GM06990 (cell line): ENCODE measurements around the gene TENM4.

ENCODE experiments used
- DNase-seq: peaks from one replicate; pipeline ENCODE4 v3.0.0-alpha.2; 2011; ENCODE audit not compliant: insufficient read length; ENCODE audit errors: extremely low read depth
- H3K27me3 ChIP-seq: replicated peaks from 2 replicates; pipeline ENCODE4 v1.6.0; 2011; ENCODE audit warnings: low read length; ENCODE audit not compliant: control insufficient read depth, insufficient read depth
- H3K36me3 ChIP-seq: 2 replicates; pipeline ENCODE4 v1.5.1; 2011; ENCODE audit warnings: low read length; ENCODE audit not compliant: control insufficient read depth, insufficient read depth
- H3K4me3 ChIP-seq: replicated peaks from 2 replicates; pipeline ENCODE4 v1.5.1; 2011; ENCODE audit warnings: low read depth, mild to moderate bottlenecking, control low read depth, low read length
- CTCF ChIP-seq: IDR thresholded peaks from 2 replicates; pipeline ENCODE4 v1.5.1; 2011; ENCODE audit warnings: low read length, control low read depth, mild to moderate bottlenecking, inconsistent platforms; ENCODE audit not compliant: insufficient read depth, poor library complexity, severe bottlenecking

TENM4 gene

GRCh38 chr11:78733031-78733430, 707.8 kb downstream of the TENM4 start:
- peaks cover 1% of the 10 kb centered on the region for H3K27me3 ChIP-seq
- H3K36me3 ChIP-seq, result no peaks in the 10 kb centered on the region
- no peak for DNase-seq
- TF ChIP-seq CTCF, result no peak
- no peak overlapping the region for H3K4me3 ChIP-seq

GRCh38 chr11:78732246-78732645, 708.6 kb downstream of the TENM4 start:
- TF ChIP-seq CTCF, result no peak
- Histone ChIP-seq H3K4me3 (no peak overlapping the region), H3K36me3 (no peaks in the 10 kb centered on the region), H3K27me3 (peaks cover 1% of the 10 kb centered on the region)
- DNase-seq, result no peak

- DNase-seq, result no peak
- H3K27me3 ChIP-seq, result peaks cover 1% of the 10 kb centered on the region
- no peak overlapping the region for H3K4me3 ChIP-seq
- no peak for TF ChIP-seq CTCF
- no peaks in the 10 kb centered on the region for H3K36me3 ChIP-seq
Observed at GRCh38 chr11:78731027-78731426, 709.8 kb downstream of the TENM4 start.

- no peak for TF ChIP-seq CTCF
- no peak overlapping the region for H3K4me3 ChIP-seq
- no peaks in the 10 kb centered on the region for H3K36me3 ChIP-seq
- peaks cover 1% of the 10 kb centered on the region for H3K27me3 ChIP-seq
- DNase-seq, result no peak
Observed at GRCh38 chr11:78730267-78730824, 710.5 kb downstream of the TENM4 start.

GRCh38 chr11:78727816-78728215, 713.0 kb downstream of the TENM4 start:
- no peak for TF ChIP-seq CTCF
- H3K27me3 ChIP-seq, result peaks cover 1% of the 10 kb centered on the region
- H3K4me3 ChIP-seq, result no peak overlapping the region
- DNase-seq, result no peak
- H3K36me3 ChIP-seq, result no peaks in the 10 kb centered on the region

- no peak for TF ChIP-seq CTCF
- H3K27me3 ChIP-seq, result no peaks in the 10 kb centered on the region; the same call in none of the 2 replicates
- no peaks in the 10 kb centered on the region for H3K36me3 ChIP-seq
- DNase-seq, result no peak
- H3K4me3 ChIP-seq, result no peak overlapping the region
Observed at GRCh38 chr11:78725200-78725599, 715.6 kb downstream of the TENM4 start.
